Measurements from ENCODE around the gene ANKRD29. TPM values are rescaled to one million over a fixed set of nuclear protein-coding genes. Genes with fewer than 3 reads are reported as not detected.

Gene ANKRD29
- total RNA-seq, 1 experiment from 2014 or later, result 4.3 TPM

- H3K4me1 ChIP-seq (replicated peaks; ENCODE audit: insufficient read depth), result no peaks in the 10 kb centered on the region
- DNase-seq, result no peak
- no peaks in the 10 kb centered on the region for H3K27me3 ChIP-seq (ENCODE audit: insufficient read depth, low read depth)
- no peaks in the 10 kb centered on the region for H3K9me2 ChIP-seq (ENCODE audit: insufficient read depth)
- no TSS peak for BruUV-seq (replicated peaks)
- no peak overlapping the region for H3K4me3 ChIP-seq
- no peak overlapping the region for H2AFZ ChIP-seq
- no peak overlapping the region for H3K4me2 ChIP-seq
- intact Hi-C loops (cut with micrococcal nuclease; ENCODE audit: unreplicated experiment), result no loop called here
- H3K79me2 ChIP-seq (ENCODE audit: low read depth), result no peaks in the 10 kb centered on the region
- H3K9me3 ChIP-seq (ENCODE audit: insufficient read depth, low read depth), result no peaks in the 10 kb centered on the region
- TF ChIP-seq EZH2 (IDR thresholded peaks at IDR 0.05; ENCODE audit: low read depth), result no peak
- no peak for TF ChIP-seq CTCF (conservative IDR thresholded peaks at IDR 0.05)
- no peaks in the 10 kb centered on the region for H3F3A ChIP-seq (ENCODE audit: insufficient read depth, low read depth)
- ChIA-PET POLR2A (ENCODE audit: unreplicated experiment) (no interaction called here), CTCF (no interaction called here)
- no peaks in the 10 kb centered on the region for H4K20me1 ChIP-seq (ENCODE audit: insufficient read depth)
- no peaks in the 10 kb centered on the region for H3K36me3 ChIP-seq (ENCODE audit: low read depth)
- H3K27ac ChIP-seq, result no peak overlapping the region
Observed at GRCh38 chr18:23682472-23682871, 19.8 kb upstream of the ANKRD29 start.

- CTCF ChIA-PET, result no interaction called here
- BruUV-seq (replicated peaks), result no TSS peak
Observed at GRCh38 chr18:23682045-23682444, 19.3 kb upstream of the ANKRD29 start.

GRCh38 chr18:23675896-23676295 is 13.2 kb upstream of the ANKRD29 start:
- TF ChIP-seq CTCF (conservative IDR thresholded peaks at IDR 0.05) (no peak), EZH2 (IDR thresholded peaks at IDR 0.05; ENCODE audit: low read depth) (no peak)
- Histone ChIP-seq H3K27me3 (ENCODE audit: insufficient read depth, low read depth) (no peaks in the 10 kb centered on the region), H3K9me3 (ENCODE audit: insufficient read depth, low read depth) (no peaks in the 10 kb centered on the region), H4K20me1 (ENCODE audit: insufficient read depth) (no peaks in the 10 kb centered on the region), H3K4me3 (no peak overlapping the region), H3K27ac (no peak overlapping the region), H2AFZ (no peak overlapping the region), H3F3A (ENCODE audit: insufficient read depth, low read depth) (no peaks in the 10 kb centered on the region), H3K36me3 (ENCODE audit: low read depth) (no peaks in the 10 kb centered on the region), H3K4me2 (no peak overlapping the region), H3K4me1 (replicated peaks; ENCODE audit: insufficient read depth) (0 out of 2 replicates have a peak, but pooled peaks cover 5% of the 10 kb centered on the region), H3K9me2 (ENCODE audit: insufficient read depth) (no peaks in the 10 kb centered on the region), H3K79me2 (ENCODE audit: low read depth) (no peaks in the 10 kb centered on the region)
- no TSS peak for BruUV-seq (replicated peaks)
- ChIA-PET POLR2A (ENCODE audit: unreplicated experiment) (no interaction called here), CTCF (no interaction called here)
- intact Hi-C loops (cut with micrococcal nuclease; ENCODE audit: unreplicated experiment), result no loop called here
- no peak for DNase-seq

More at GRCh38 chr18:23682045-23682444, 19.3 kb upstream of the ANKRD29 start:
- no peaks in the 10 kb centered on the region for H3K27me3 ChIP-seq (ENCODE audit: insufficient read depth, low read depth)
- H3K9me3 ChIP-seq (ENCODE audit: insufficient read depth, low read depth), result no peaks in the 10 kb centered on the region
- H3K27ac ChIP-seq, result no peak overlapping the region
- no peak for TF ChIP-seq EZH2 (IDR thresholded peaks at IDR 0.05; ENCODE audit: low read depth)
- TF ChIP-seq CTCF (conservative IDR thresholded peaks at IDR 0.05), result no peak
- POLR2A ChIA-PET (ENCODE audit: unreplicated experiment), result no interaction called here
- no peaks in the 10 kb centered on the region for H3F3A ChIP-seq (ENCODE audit: insufficient read depth, low read depth)
- H3K79me2 ChIP-seq (ENCODE audit: low read depth), result no peaks in the 10 kb centered on the region
- intact Hi-C loops (cut with micrococcal nuclease; ENCODE audit: unreplicated experiment), result no loop called here
- no peak overlapping the region for H3K4me3 ChIP-seq
- no peak for DNase-seq
- H3K4me2 ChIP-seq, result no peak overlapping the region
- H3K36me3 ChIP-seq (ENCODE audit: low read depth), result no peaks in the 10 kb centered on the region
- H3K9me2 ChIP-seq (ENCODE audit: insufficient read depth), result no peaks in the 10 kb centered on the region
- H4K20me1 ChIP-seq (ENCODE audit: insufficient read depth), result no peaks in the 10 kb centered on the region
- no peak overlapping the region for H2AFZ ChIP-seq
- no peaks in the 10 kb centered on the region for H3K4me1 ChIP-seq (replicated peaks; ENCODE audit: insufficient read depth)
